ENCODE measurements around the gene STX8. TPM values are rescaled to one million over a fixed set of nuclear protein-coding genes. Genes with fewer than 3 reads are reported as not detected.
A peak's percentile ranks its signal among the peaks of the same experiment; 100 is the strongest.

The STX8 gene
- total RNA-seq, 1 donor from 2014 or later = 61.6 TPM

- no peak for TF ChIP-seq CTCF (IDR thresholded peaks at IDR 0.05)
- peak overlapping the region; percentile 68 for H3K27ac Mint-ChIP-seq (ENCODE audit: unreplicated experiment)
- peaks cover 19% of the 10 kb centered on the region for H3K9me3 Mint-ChIP-seq (ENCODE audit: unreplicated experiment)
- peaks cover 14% of the 10 kb centered on the region for H3K36me3 Mint-ChIP-seq (ENCODE audit: unreplicated experiment)
- H3K4me3 Mint-ChIP-seq (ENCODE audit: unreplicated experiment) = no peak overlapping the region
- H3K4me1 Mint-ChIP-seq (ENCODE audit: unreplicated experiment) = peaks cover 13% of the 10 kb centered on the region
- no peaks in the 10 kb centered on the region for H3K27me3 Mint-ChIP-seq (ENCODE audit: unreplicated experiment)
- no peak for DNase-seq (ENCODE audit: extremely low spot score, unreplicated experiment)
Measured at GRCh38 chr17:9218064-9218635, 357.5 kb downstream of the STX8 start.

GRCh38 chr17:9217151-9218056 is 358.2 kb downstream of the STX8 start:
- H3K27ac Mint-ChIP-seq (ENCODE audit: unreplicated experiment) = peak overlapping the region; percentile 68
- no peak for TF ChIP-seq CTCF (IDR thresholded peaks at IDR 0.05)
- H3K4me1 Mint-ChIP-seq (ENCODE audit: unreplicated experiment) = peaks cover 13% of the 10 kb centered on the region
- H3K36me3 Mint-ChIP-seq (ENCODE audit: unreplicated experiment) = peaks cover 14% of the 10 kb centered on the region
- no peak for DNase-seq (ENCODE audit: extremely low spot score, unreplicated experiment)
- H3K27me3 Mint-ChIP-seq (ENCODE audit: unreplicated experiment) = no peaks in the 10 kb centered on the region
- no peak overlapping the region for H3K4me3 Mint-ChIP-seq (ENCODE audit: unreplicated experiment)
- H3K9me3 Mint-ChIP-seq (ENCODE audit: unreplicated experiment) = peaks cover 19% of the 10 kb centered on the region

- Mint-ChIP-seq H3K27ac (ENCODE audit: unreplicated experiment) (peak overlapping the region; percentile 34), H3K36me3 (ENCODE audit: unreplicated experiment) (peaks cover 14% of the 10 kb centered on the region), H3K4me3 (ENCODE audit: unreplicated experiment) (no peak overlapping the region), H3K9me3 (ENCODE audit: unreplicated experiment) (peaks cover 19% of the 10 kb centered on the region), H3K27me3 (ENCODE audit: unreplicated experiment) (no peaks in the 10 kb centered on the region), H3K4me1 (ENCODE audit: unreplicated experiment) (peaks cover 25% of the 10 kb centered on the region)
- no peak for DNase-seq (ENCODE audit: extremely low spot score, unreplicated experiment)
- no peak for TF ChIP-seq CTCF (IDR thresholded peaks at IDR 0.05)
Measured at GRCh38 chr17:9215465-9215864, 360.2 kb downstream of the STX8 start.

- H3K27me3 Mint-ChIP-seq (ENCODE audit: unreplicated experiment) = no peaks in the 10 kb centered on the region
- no peak overlapping the region for H3K4me3 Mint-ChIP-seq (ENCODE audit: unreplicated experiment)
- H3K4me1 Mint-ChIP-seq (ENCODE audit: unreplicated experiment) = peaks cover 25% of the 10 kb centered on the region
- DNase-seq (ENCODE audit: extremely low spot score, unreplicated experiment) = no peak
- TF ChIP-seq CTCF (IDR thresholded peaks at IDR 0.05) = no peak
- no peak overlapping the region for H3K27ac Mint-ChIP-seq (ENCODE audit: unreplicated experiment)
- peaks cover 19% of the 10 kb centered on the region for H3K9me3 Mint-ChIP-seq (ENCODE audit: unreplicated experiment)
- H3K36me3 Mint-ChIP-seq (ENCODE audit: unreplicated experiment) = peaks cover 17% of the 10 kb centered on the region
Measured at GRCh38 chr17:9213303-9213640, 362.3 kb downstream of the STX8 start.
